Activated CD4-positive, alpha-beta T cell treated with anti-CD3 and anti-CD28 coated beads, Interleukin-2, amount 50 U/mL, for 4 hours (primary cell): Measurements from ENCODE around the gene FER.
"Not testable (repeated sequence)": the region's sequence is repeated elsewhere in the genome, so short reads cannot be mapped to it uniquely, and the experiment has no call there.

Experiments used
- DNase-seq, 2 experiments: peaks; one replicate each; pipeline ENCODE4 v3.0.0-alpha.2; 2020

Gene FER

DNA sequence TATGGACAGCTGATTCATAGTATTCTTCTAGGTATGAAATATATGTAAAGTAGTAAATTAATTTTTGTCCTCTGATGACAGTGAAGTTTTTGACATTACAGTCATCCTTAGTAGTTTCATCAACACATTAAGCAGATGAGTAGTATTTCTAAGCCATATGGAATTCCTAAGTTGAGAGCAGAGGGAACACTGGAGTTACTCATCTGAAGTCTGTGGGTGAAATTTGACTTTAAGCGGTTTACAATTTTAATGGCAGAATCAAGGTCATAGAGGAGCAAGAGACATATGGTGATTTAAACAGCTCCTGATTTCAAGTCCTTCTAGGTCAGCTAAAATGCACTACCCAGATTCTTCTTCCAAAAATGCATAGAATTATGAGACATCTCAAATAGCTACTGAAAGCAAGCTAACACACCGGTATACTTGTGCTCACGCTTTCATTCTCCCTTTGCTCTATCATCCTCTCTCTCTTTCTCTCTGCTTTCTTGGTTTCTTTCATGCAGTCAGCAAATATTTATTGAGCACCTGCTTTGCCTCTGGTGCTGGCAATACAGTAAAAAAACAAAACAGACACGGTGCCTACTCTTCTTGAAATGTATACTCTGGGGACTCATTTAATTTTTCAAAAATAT lies 235.9 kb downstream of the FER start:
- DNase-seq = no peak

DNA sequence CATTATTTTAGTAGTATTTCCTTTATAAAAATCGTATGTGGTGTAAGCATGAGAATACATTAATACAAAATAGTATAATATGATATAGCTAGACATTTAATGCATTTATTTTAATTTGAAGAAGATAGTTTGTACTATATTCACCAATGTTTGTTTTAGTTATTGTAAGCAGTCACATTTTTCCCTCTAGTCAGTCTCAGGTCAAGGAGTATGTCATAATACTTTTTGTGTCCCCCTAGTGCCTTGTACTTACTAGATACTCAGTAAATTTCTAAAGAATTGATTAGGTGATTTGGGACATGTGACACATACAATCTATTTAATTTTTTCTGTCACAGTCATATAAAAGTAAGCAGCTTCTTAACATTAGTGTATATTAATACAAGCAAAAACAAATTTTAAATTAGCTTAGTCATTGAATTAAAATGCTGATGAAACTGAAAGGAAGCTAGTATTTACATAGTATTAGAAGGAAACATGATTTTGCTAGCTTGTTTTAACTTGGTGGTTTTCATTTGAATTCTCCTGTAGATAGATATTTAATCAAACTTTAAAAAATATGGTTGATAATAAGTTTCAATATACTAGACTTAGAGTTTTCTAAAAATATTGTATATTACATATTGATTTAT lies 242.2 kb downstream of the FER start:
- no peak for DNase-seq

DNA sequence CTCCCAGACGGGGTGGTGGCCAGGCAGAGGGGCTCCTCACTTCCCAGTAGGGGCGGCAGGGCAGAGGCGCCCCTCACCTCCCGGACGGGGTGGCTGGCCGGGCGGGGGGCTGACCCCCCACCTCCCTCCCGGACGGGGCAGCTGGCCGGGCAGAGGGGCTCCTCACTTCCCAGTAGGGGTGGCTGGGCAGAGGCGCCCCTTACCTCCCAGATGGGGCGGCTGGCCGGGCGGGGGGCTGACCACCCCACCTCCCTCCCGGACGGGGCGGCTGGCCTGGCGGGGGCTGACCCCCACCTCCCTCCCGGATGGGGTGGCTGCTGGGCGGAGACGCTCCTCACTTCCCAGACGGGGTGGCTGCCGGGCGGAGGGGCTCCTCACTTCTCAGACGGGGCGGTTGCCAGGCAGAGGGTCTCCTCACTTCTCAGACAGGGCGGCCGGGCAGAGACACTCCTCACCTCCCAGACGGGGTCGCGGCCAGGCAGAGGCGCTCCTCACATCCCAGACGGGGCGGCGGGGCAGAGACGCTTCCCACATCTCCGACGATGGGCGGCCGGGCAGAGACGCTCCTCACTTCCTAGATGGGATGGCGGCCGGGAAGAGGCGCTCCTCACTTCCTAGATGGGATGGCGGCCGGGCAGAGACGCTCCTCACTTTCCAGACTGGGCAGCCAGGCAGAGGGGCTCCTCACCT lies 244.8 kb downstream of the FER start:
- DNase-seq = not testable (repeated sequence)

DNA sequence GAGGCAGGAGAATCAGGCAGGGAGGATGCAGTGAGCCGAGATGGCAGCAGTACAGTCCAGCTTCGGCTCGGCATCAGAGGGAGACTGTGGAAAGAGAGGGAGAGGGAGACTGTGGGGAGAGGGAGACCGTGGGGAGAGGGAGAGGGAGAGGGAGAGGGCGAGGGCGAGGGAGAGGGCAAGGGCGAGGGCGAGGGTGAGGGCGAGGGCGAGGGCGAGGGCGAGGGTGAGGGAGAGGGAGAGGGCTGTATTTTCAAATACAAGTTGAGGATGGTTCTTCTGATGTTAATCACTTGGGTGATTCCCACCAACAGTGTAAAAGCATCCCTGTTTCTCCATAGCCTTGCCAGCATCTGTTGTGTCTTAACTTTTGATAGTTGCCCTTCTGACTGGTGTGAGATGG lies 245.7 kb downstream of the FER start:
- DNase-seq = not testable (repeated sequence)

DNA sequence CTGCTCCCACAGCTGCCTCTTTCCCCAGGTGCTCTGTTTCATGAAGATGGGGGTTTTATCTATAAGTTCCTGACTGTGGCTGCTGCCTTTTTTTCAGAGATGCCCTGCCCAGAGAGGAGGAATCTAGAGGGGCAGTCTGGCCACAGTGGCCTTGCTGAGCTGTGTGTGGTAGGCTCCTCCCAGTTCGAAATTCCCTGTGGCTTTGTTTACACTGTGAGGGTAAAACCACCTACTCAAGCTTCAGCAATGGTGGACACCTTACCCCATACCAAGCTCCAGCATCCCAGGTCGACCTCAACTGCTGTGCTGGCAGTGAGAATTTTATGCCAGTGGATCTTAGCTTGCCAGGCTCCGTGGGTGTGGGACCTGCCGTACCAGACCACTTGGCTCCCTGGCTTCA lies 250.0 kb downstream of the FER start:
- DNase-seq = no peak

DNA sequence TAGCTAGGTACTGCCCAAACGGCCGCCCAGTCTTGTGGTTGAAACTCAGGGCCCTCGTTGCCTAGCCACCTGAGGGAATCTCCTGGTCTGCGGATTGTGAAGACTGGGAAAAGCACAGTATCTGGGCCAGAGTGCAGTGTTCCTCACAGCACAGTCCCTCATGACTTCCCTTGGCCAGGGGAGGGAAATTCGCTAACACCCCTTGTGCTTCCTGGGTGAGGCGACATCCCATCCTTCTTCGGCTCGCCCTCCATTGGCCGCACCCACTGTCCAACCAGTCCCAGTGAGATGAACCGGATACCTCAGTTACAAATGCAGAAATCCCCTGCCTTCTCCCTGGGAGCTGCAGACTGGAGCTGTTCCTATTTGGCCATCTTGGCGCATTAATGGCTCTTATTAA lies 250.5 kb downstream of the FER start:
- DNase-seq = no peak

DNA sequence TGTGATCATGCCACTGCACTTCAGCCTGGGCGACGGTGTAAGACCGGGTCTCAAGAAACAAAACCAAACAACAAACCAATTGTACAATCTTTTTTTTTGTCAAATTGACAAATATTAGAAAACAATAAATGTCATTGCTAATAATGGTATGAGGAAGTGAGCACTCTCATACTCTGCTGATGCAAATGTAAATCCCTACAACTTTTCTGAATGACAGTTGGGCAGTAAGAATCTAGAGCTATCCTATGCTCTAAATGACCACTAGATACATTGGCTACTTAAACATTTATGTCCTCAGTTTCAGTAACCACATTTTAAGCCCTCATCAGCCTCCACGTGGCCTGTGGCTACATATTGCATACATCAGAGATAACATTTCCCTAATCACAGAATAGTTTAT lies 256.2 kb downstream of the FER start:
- DNase-seq = no peak

DNA sequence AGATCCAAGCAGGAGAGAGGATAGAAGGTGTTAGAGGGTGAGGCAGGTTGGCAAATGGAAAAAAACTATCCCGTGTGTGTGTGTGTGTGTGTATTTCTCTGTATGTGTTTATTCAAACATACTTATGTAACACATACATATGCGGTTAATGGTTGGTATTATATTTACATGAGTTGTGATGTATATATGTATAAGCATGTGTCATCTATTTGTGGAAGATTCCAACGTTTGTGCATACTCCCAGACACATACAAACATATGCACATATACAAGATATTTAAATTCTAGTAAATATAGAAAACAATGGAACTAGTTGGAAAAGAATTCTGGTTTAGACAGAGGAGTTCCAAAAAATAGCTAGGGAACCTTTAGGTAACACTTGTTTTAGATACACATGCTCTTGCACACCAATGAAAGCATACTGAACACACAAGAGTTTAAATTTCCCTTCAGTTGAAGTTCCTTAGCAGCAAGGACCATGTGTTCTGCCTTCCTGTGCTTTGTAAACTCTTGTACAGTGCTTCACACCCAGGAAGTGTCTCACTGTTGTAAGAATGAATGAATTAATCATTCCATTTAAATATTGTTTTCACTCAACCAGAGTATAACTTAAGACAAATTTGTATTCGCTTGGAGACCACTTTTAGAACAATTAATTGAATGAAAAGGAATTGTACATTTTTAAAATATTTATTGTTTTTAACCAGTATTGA lies 257.8 kb downstream of the FER start:
- no peak for DNase-seq

DNA sequence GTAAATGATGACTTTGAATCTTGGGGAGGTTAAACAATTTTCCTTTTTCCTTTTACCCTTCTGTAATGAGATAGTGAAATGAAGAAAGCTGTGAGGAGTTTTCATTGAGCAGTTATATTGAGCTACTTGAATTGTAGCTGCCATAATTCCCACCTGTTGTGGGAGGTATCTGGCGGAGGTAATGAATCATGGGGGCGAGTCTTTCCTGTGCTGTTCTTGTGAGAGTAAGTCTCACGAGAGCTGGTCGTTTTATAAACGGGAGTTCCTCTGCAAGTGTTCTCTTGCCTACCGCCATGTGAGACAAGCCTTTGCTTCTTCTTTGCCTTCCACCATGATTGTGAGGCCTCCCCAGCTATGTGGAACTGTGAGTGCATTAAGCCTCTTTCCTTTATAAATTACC lies 258.4 kb downstream of the FER start:
- no peak for DNase-seq

DNA sequence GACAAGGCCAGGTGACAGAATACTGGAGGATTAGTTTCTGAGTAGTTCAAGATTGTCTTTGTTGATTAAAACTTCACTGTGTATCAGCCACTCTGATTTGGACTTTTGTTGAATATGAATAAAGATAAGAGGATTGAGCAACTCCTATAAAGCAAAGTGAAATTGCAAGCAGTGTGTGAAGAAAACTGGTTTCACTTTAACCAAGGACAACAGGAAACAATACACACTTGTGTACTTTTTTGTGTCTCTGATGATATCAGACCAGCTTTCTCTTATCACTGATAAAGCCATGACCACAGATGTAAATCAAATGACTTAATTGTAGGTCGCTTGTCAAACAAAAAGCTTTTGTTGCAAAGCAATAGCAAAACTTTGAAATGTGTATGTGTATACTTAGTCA lies 268.6 kb downstream of the FER start:
- no peak for DNase-seq

DNA sequence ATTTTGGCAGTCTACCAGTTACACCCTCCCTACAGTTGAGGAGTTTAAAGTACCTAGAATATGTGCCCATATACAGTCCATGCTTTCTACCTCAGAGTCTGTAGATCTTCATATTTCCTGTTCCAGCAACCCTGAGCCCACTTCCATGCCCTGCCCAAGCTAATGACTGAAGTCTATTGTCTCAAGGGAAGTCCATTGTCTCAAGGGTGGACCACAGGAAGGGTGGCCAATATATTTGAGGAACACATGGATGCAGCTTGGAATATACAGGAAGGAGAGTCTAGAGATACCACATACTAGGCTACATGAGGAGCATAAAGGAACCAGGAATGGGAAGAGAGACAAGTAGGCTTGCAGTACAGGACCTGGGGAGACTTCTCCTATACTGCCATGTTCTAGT lies 274.4 kb downstream of the FER start:
- DNase-seq = no peak

DNA sequence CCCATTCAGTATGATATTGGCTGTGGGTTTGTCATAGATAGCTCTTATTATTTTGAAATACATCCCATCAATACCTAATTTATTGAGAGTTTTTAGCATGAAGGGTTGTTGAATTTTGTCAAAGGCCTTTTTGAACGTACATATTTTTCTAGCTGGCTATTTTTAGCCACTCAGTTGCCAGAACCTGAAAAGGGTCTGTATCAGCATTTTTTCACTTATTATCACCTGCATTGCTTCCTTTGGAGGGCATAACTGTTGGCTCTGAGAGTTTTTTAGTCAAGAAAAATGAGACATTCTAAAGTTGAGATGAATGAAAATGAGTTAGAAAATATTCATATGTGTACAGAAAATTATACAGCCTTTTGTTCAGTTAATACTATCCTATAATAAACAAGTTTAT lies 278.0 kb downstream of the FER start:
- DNase-seq = not testable (repeated sequence)

DNA sequence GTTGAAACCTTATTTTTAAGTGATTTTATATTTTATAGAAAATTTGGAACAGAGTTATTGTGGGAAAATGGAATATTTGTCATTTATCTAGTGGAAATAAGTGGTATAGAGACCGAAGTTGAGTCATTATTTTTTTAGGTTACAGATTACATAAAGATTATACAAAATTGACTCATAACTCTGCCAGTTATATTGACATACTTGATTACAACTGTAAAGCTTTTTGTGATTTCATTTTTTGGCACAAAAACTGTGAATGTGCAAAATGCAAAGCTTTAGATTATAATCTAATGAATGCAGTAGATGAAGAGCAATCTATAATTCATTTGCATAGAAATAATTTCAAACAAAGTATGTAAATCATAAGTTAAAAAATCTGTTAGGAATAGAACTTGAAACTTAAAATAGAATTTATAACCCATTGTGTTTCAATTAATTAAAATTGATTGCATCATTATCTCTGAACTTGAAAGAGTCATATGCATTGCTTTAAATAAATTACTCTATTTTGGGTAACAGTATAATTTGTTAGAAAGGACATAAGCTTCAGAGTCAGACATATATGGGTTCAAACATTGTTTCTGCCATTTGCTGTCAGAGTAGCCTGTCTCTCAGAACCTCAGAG lies 280.4 kb downstream of the FER start:
- no peak for DNase-seq

DNA sequence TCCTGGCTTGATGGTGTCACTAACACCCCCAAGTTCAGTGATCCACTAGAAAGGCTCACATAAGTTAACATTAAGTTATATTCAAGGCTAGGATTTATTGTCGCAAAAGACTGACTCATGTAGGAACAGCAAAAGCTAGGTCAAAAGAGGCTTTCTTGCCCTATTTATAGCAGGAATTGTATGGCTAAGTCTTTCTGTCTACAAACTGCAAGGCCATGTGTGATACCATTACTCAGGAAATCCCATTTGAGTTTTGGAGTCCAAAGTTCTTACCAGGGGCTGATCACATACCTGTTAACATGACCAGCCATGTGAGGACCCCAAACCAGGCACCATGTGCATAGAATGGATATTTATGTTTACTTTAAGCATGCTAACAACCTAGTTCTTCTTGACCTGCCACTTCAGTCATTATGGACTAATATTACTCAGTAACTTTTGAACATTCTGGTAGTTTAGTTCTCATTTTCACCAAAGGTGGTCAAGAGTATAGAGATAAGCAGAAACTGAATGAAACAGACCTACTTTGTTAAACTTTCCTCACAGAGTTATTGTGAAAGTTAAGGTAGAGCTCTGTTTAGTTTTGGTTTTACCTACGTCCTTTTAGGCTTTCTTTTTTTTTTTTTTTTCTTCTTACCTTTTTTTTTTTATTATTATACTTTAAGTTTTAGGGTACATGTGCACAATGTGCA lies 281.1 kb downstream of the FER start:
- DNase-seq = no peak

DNA sequence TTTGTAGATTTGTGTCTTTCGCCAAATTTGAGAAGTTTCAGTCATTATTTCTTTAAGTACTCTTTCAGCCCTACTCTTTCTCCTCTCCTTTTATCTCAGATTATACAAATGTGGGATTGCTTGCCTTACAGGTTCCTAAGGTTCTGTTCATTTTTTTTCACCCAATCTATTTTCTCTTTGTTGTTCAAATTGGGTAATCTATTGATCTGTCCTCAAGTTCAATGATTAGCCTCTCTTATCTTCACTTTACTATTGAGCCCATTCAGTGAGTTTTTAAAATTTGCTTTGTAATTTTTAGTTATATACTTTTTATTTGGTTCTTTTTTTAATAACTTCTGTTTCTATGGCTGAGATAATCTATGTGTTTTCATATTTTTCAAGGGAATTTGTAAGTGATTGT lies 282.1 kb downstream of the FER start:
- no peak for DNase-seq

DNA sequence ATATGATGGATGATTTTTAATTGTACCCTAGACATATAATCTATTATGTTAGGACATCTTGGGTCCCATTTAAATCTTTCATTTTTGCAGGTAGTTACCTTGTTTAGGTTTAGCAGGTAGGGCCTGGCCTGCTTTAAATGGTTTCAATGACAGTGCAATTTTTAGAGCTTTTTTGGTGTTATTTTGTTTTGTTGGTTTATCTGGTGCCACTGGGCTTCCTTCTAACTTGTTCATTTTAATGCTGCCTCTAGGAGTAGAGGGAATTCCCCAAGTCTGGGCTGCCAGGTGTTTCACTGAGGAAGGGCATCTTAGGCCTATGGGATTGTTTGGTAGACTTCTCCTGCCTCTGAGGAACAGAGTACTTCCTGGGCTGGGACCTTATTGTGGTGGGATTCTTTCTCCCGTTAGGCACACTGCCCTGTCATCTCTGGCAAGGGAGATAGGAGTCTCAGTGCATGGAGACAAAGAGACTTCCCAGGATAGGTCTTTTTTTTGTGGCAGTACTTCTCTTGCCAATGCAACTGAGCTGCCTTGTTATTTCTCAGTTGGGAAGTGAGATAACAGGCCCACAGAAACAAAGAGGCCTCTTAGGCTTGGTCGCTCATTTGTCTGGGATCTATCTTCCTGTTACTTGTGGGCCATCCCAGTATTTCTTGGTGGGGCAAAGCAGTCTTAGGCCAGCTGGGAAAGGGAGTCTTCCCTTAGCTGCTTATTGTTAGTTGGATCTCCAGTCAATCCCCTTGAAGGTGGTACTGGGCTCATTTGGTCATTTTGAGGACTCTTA lies 282.9 kb downstream of the FER start:
- DNase-seq = no peak

DNA sequence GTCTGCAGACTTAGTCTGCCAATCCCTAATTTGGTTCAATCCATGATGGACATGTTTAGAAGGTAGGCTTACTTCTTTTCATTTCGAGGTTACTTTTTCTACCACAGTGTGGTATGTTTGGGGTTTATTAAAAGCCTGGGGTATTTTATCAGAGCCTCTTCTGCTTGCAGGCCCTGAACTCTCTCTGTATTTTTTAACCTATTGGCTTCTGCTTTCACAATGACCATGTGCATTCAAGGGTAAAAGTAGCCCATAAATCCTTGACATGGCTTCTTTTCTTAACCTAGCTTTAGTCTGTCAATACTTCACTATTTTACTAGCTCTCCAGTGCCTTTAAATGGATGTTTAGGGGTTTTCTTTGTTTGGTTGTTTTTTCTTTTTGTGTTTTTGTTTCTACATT lies 286.6 kb downstream of the FER start:
- no peak for DNase-seq

DNA sequence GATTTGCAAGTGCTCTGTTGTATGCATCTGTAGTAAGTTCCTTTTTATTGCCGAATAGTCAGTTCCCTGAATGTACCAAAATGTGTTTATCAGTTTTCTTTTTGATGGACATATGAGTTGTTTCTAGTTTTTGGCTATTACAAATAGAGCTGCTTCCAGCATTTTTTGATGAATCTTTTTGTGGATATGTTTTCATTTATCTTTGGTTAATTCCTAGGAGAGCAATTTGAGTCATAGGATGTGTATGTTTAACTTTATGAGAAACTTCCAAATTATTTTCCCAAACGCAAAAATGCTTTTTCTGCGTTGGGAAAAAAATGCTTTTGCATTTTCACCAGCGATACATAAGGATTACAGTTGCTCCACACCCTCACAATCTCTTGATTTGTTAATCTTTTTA lies 287.7 kb downstream of the FER start:
- DNase-seq = no peak

DNA sequence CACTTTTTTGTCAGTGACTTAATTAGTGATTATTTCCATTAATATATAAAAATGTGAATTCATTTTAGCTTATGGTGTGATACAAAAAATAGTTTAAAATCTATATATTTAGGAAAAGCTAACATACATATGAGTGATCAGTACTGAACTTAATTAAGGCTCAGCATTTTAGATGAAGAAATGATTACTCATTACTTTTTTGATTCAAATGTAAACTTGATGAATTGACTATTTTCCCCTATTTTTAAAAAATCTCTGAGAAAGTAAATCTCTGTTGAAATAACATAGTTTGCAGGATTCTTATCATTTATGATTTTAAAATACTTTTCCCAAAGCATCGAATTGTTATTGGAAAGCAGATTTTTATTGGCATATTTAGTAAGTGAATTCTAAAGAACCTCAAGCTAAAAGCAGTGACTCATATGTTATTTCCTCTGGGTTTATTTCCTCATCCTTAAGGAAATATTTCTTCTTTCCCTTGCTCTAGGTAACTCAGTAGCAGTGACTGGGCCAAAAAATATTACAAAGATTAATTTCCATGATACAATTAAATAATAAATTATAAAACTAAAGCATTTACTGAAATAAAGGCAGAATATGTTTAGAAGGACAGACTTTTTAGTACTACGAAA lies 290.6 kb downstream of the FER start:
- no peak for DNase-seq

DNA sequence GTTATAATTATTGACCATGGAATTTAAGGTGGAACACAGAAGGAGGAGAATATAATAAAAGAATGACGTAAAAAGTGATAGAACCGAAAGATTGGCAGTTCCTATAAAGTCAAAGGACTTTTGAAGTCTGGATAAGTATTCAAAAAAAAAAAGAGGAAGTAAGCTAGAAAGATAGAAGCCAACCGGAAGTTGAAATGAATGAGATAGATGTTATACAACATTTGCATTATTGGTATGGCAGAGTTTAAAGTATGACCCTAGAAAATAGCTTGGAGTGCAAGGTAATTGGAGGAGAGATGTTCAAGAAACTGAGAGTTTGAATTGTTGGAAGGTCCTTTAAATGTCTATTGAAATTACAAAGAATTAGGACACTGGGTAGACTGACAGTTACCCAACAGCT lies 293.6 kb downstream of the FER start:
- DNase-seq = no peak

DNA sequence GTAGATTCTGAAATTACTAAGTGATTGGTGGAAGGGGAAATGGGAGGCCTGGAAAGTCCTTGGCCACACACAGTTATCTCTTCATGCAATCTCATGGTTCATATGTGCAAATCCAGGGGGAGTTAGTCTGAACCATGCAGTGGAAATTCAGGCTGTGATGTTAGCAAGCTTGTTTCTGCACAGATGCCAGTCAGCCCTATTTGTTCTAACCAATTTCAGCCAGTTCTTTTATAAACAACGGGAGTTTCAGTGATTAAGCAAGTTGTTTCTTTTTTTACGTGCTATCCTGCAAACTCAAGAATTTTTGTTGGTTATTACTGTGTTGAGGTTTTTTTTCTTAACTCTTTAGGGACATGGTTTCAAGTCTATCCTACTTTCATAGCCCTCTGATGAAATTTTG lies 298.0 kb downstream of the FER start:
- no peak for DNase-seq

DNA sequence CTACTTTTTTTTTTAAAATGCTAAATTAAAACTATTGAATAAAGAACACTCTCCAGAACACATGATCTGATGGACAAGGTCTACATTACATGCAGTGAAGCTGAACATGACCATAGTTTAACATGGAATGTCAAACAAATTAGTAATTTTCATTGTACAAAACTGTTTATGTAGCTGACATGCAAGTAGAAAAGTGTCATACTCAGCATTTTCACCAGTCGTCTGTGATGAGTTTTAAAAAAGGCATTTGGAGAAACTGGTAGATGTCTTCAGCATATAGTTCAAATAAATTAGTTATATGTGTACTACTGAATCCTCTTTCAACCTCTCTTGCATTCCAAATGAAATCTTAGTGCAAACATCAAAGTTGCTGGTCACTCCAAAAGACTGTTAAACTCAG lies 301.9 kb downstream of the FER start:
- DNase-seq = no peak
